ENCODE measurements around the gene CCNQ.

Gene CCNQ

GRCh38 chrX:153595387-153595786 lies 3.6 kb downstream of the CCNQ start:
- DNase-seq = no peak

GRCh38 chrX:153593811-153594500 lies 5.0 kb downstream of the CCNQ start:
- DNase-seq = no peak

GRCh38 chrX:153592966-153593688 lies 5.8 kb downstream of the CCNQ start:
- DNase-seq = no peak

- no peak for DNase-seq
Measured at GRCh38 chrX:153592091-153592833, 6.7 kb downstream of the CCNQ start.

- DNase-seq = no peak
Measured at GRCh38 chrX:153590961-153591956, 7.7 kb downstream of the CCNQ start.

- no peak for DNase-seq
Measured at GRCh38 chrX:153588782-153589446, 10.0 kb downstream of the CCNQ start.

GRCh38 chrX:153588021-153588781 lies 10.7 kb downstream of the CCNQ start:
- no peak for DNase-seq

- no peak for DNase-seq
Measured at GRCh38 chrX:153587342-153587741, 11.6 kb downstream of the CCNQ start.

GRCh38 chrX:153585827-153586226 lies 13.1 kb downstream of the CCNQ start:
- no peak for DNase-seq

GRCh38 chrX:153583433-153583832 lies 15.5 kb downstream of the CCNQ start:
- no peak for DNase-seq

GRCh38 chrX:153582896-153583295 lies 16.0 kb downstream of the CCNQ start:
- DNase-seq = peak; percentile 56 to 66

GRCh38 chrX:153580700-153581386 lies 18.1 kb downstream of the CCNQ start:
- no peak for DNase-seq

- no peak for DNase-seq
Measured at GRCh38 chrX:153578889-153579288, 20.1 kb downstream of the CCNQ start.

- no peak for DNase-seq
Measured at GRCh38 chrX:153578200-153578835, 20.6 kb downstream of the CCNQ start.

- no peak for DNase-seq
Measured at GRCh38 chrX:153576961-153577360, 22.0 kb downstream of the CCNQ start.

- no peak for DNase-seq
Measured at GRCh38 chrX:153576239-153576870, 22.6 kb downstream of the CCNQ start.

GRCh38 chrX:153573984-153574383 lies 25.0 kb downstream of the CCNQ start:
- DNase-seq = no peak

- DNase-seq = no peak
Measured at GRCh38 chrX:153572601-153573000, 26.3 kb downstream of the CCNQ start.

GRCh38 chrX:153571534-153571908 lies 27.4 kb downstream of the CCNQ start:
- no peak for DNase-seq

- DNase-seq = no peak
Measured at GRCh38 chrX:153569475-153569874, 29.5 kb downstream of the CCNQ start.

All from activated CD4-positive, alpha-beta T cell treated with anti-CD3 and anti-CD28 coated beads, Interleukin-2, amount 50 U/mL, for 48 hours (primary cell).